ENCODE measurements around the gene F10. TPM values are rescaled to one million over a fixed set of nuclear protein-coding genes. Genes with fewer than 3 reads are reported as not detected.
"Not testable (repeated sequence)": the region's sequence is repeated elsewhere in the genome, so short reads cannot be mapped to it uniquely, and the experiment has no call there.

The F10 gene
- total and polyA plus RNA-seq, 4 donors: 3.2 to 19.9 (median 5.4) TPM

- WGBS (ENCODE audit: insufficient coverage): 67% methylated on average over 1 of the region's 7 CpGs
- Histone ChIP-seq H3K36me3 (ENCODE audit: control insufficient read depth, insufficient read depth, low read length) (peaks cover 56% of the 10 kb centered on the region), H3K27ac (ENCODE audit: low read depth, low read length) (no peak overlapping the region), H3K4me1 (ENCODE audit: control insufficient read depth, insufficient read depth, low read length) (peaks cover 28% of the 10 kb centered on the region), H3K9me3 (ENCODE audit: control insufficient read depth, insufficient read depth, low read length) (no peaks in the 10 kb centered on the region), H3K27me3 (ENCODE audit: control insufficient read depth, insufficient read depth, low read length) (no peaks in the 10 kb centered on the region), H3K4me3 (ENCODE audit: low read depth, low read length) (no peak overlapping the region)
- no peak for DNase-seq (ENCODE audit: low read depth in 4 of 6, low spot score in 6 of 6)
Measured at GRCh38 chr13:113097651-113098050, 24.9 kb upstream of the F10 start.

DNA sequence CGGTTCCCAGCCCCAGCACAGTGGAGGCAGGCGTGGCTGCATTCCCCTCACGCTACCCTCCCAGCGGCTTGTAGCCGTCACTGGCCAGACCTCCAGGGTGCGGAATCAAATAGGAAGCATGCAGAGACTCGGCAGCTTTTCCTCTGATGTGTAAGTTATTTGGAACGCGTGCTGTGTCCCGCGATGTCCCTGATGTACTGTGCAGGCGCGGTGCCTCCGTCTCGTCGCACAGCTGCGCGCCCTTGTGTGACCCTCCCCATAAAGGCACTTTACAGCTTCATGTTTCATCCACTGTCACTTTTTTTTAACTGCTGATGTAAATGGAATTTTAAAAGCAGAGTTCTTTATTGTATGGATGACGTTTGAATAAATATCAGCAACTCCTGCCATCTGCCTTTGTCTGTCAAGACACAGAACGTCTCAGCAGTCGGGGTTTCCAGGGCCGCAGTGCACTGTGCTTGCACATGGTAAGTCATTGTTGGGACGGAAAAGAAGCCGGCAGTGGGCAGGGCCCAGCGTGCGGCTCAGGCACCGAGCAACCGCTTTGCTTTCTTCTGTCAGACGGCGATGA, 24.4 kb upstream of the F10 start:
- peak in 2 of 6 donors; percentile 58 to 65 for DNase-seq (ENCODE audit: low read depth in 4 of 6, low spot score in 6 of 6)
- peaks cover 50% of the 10 kb centered on the region for H3K36me3 ChIP-seq (ENCODE audit: control insufficient read depth, insufficient read depth, low read length)
- H3K9me3 ChIP-seq (ENCODE audit: control insufficient read depth, insufficient read depth, low read length): no peaks in the 10 kb centered on the region
- 14% methylated on average over 24 of the region's 30 CpGs for WGBS (ENCODE audit: insufficient coverage)
- peaks cover 23% of the 10 kb centered on the region for H3K4me1 ChIP-seq (ENCODE audit: control insufficient read depth, insufficient read depth, low read length)
- no peaks in the 10 kb centered on the region for H3K27me3 ChIP-seq (ENCODE audit: control insufficient read depth, insufficient read depth, low read length)
- no peak overlapping the region for H3K27ac ChIP-seq (ENCODE audit: low read depth, low read length)
- H3K4me3 ChIP-seq (ENCODE audit: low read depth, low read length): no peak overlapping the region

GRCh38 chr13:113099142-113099541, 23.5 kb upstream of the F10 start:
- Histone ChIP-seq H3K4me1 (ENCODE audit: control insufficient read depth, insufficient read depth, low read length) (peaks cover 17% of the 10 kb centered on the region), H3K36me3 (ENCODE audit: control insufficient read depth, insufficient read depth, low read length) (peaks cover 42% of the 10 kb centered on the region), H3K9me3 (ENCODE audit: control insufficient read depth, insufficient read depth, low read length) (no peaks in the 10 kb centered on the region), H3K4me3 (ENCODE audit: low read depth, low read length) (no peak overlapping the region), H3K27me3 (ENCODE audit: control insufficient read depth, insufficient read depth, low read length) (no peaks in the 10 kb centered on the region), H3K27ac (ENCODE audit: low read depth, low read length) (no peak overlapping the region)
- WGBS (ENCODE audit: insufficient coverage): 76% methylated on average over 8 of the region's 11 CpGs
- DNase-seq (ENCODE audit: low read depth in 4 of 6, low spot score in 6 of 6): peak in 1 of 6 donors; percentile 25

- H3K9me3 ChIP-seq (ENCODE audit: control insufficient read depth, insufficient read depth, low read length); H3K27ac ChIP-seq (ENCODE audit: low read depth, low read length); H3K27me3 ChIP-seq (ENCODE audit: control insufficient read depth, insufficient read depth, low read length); DNase-seq (ENCODE audit: low read depth in 4 of 6, low spot score in 6 of 6); H3K4me3 ChIP-seq (ENCODE audit: low read depth, low read length): not testable (repeated sequence)
- Histone ChIP-seq H3K36me3 (ENCODE audit: control insufficient read depth, insufficient read depth, low read length) (peaks cover 11% of the 10 kb centered on the region), H3K4me1 (ENCODE audit: control insufficient read depth, insufficient read depth, low read length) (peaks cover 12% of the 10 kb centered on the region)
- WGBS (ENCODE audit: insufficient coverage): 63% methylated on average over 9 of the region's 10 CpGs
Measured at GRCh38 chr13:113102302-113102701, 20.3 kb upstream of the F10 start.

DNA sequence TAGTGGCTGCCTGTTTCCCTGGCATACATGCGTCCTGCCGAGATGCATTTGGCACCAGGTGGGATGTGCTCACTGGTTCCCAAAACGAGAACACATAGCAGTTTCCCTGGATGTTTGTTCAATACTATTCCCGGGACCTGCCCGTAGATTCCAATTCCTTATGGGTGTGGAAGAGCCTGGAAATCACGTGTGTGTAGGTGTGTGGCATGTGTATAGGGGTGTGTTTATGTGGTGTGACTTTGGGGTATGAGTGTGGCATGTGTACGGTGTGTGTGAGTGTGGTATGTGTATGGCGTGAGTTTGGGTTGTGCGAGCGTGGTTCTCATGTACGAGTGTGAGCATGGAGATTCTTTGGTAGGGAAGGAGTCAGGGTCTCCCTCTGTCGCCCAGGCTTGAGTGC, 19.9 kb upstream of the F10 start:
- H3K4me3 ChIP-seq (ENCODE audit: low read depth, low read length): no peak overlapping the region
- H3K4me1 ChIP-seq (ENCODE audit: control insufficient read depth, insufficient read depth, low read length): peaks cover 10% of the 10 kb centered on the region
- peak in 1 of 6 donors; percentile 16 for DNase-seq (ENCODE audit: low read depth in 4 of 6, low spot score in 6 of 6)
- H3K9me3 ChIP-seq (ENCODE audit: control insufficient read depth, insufficient read depth, low read length): no peaks in the 10 kb centered on the region
- H3K27me3 ChIP-seq (ENCODE audit: control insufficient read depth, insufficient read depth, low read length): no peaks in the 10 kb centered on the region
- 95% methylated on average over 12 of the region's 12 CpGs for WGBS (ENCODE audit: insufficient coverage)
- no peak overlapping the region for H3K27ac ChIP-seq (ENCODE audit: low read depth, low read length)
- H3K36me3 ChIP-seq (ENCODE audit: control insufficient read depth, insufficient read depth, low read length): peaks cover 9% of the 10 kb centered on the region

DNA sequence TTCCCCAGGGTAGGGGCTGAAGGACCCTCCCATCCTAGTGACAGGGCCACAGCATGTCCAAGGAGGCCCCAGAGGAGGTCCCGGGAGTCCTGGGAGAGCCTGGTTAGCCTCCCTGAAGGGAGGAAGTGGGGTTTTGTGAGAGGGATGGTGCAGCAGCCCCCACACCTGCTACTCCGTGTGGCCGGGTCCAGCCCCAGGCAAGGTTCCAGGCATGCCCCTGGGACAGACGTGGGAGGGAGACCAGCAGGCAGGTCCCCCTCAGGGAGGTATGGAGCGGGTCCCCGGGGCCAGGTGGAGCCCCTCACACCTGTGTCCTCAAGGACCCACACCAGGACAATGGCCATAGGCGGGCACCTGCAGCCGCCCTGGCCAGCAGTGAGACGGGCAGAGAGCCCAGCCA, 19.0 kb upstream of the F10 start:
- Histone ChIP-seq H3K36me3 (ENCODE audit: control insufficient read depth, insufficient read depth, low read length) (no peaks in the 10 kb centered on the region), H3K4me3 (ENCODE audit: low read depth, low read length) (no peak overlapping the region), H3K4me1 (ENCODE audit: control insufficient read depth, insufficient read depth, low read length) (peaks cover under 1% of the 10 kb centered on the region), H3K27ac (ENCODE audit: low read depth, low read length) (no peak overlapping the region), H3K9me3 (ENCODE audit: control insufficient read depth, insufficient read depth, low read length) (no peaks in the 10 kb centered on the region), H3K27me3 (ENCODE audit: control insufficient read depth, insufficient read depth, low read length) (no peaks in the 10 kb centered on the region)
- no peak for DNase-seq (ENCODE audit: low read depth in 4 of 6, low spot score in 6 of 6)
- 86% methylated on average over 6 of the region's 9 CpGs for WGBS (ENCODE audit: insufficient coverage)

DNA sequence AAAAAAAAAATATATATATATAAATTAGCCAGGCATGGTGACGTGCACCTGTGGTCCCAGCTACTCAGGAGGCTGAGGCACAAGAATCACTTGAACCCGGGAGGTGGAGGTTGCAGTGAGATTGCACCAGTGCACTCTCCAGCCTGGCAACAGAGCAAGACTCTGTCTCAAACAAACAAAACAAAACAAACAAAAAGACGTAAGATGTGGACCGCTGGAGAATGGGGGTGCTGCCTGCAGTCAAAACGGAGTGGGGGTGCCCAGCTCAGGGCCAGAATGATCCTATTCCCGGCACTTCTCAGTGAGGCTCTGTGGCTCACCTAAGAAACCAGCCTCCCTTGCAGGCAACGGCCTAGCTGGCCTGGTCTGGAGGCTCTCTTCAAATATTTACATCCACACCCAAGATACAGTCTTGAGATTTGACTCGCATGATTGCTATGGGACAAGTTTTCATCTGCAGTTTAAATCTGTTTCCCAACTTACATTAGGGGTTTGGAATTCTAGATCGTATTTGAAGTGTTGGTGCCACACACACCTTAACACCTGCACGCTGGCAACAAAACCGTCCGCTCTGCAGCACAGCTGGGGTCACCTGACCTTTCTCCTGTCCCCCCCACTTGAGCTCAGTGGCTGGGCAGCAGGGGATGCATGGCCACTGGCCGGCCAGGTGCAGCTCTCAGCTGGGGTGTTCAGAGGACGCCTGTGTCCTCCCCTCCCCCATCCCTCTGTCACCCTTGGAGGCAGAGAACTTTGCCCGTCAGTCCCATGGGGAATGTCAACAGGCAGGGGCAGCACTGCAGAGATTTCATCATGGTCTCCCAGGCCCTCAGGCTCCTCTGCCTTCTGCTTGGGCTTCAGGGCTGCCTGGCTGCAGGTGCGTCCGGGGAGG, 17.3 kb upstream of the F10 start, which contains the start of gene F7:
TSS of gene F7 (plus strand) at position 760 of the 889 bp plus-strand sequence. CDS start at position 811, 51 bp downstream.
- H3K27me3 ChIP-seq (ENCODE audit: control insufficient read depth, insufficient read depth, low read length): peaks cover 12% of the 10 kb centered on the region
- no peaks in the 10 kb centered on the region for H3K9me3 ChIP-seq (ENCODE audit: control insufficient read depth, insufficient read depth, low read length)
- no peak for DNase-seq (ENCODE audit: low read depth in 4 of 6, low spot score in 6 of 6)
- H3K4me1 ChIP-seq (ENCODE audit: control insufficient read depth, insufficient read depth, low read length): peaks cover 11% of the 10 kb centered on the region
- H3K27ac ChIP-seq (ENCODE audit: low read depth, low read length): no peak within 1 kb of the TSS
- no peaks in the 10 kb centered on the region for H3K36me3 ChIP-seq (ENCODE audit: control insufficient read depth, insufficient read depth, low read length)
- H3K4me3 ChIP-seq (ENCODE audit: low read depth, low read length): no peak within 1 kb of the TSS
- 60% methylated on average over 8 of the region's 17 CpGs for WGBS (ENCODE audit: insufficient coverage)

GRCh38 chr13:113105921-113106452, 16.6 kb upstream of the F10 start:
- no peaks in the 10 kb centered on the region for H3K9me3 ChIP-seq (ENCODE audit: control insufficient read depth, insufficient read depth, low read length)
- 47% methylated on average over 7 of the region's 16 CpGs for WGBS (ENCODE audit: insufficient coverage)
- H3K27ac ChIP-seq (ENCODE audit: low read depth, low read length): no peak overlapping the region
- H3K27me3 ChIP-seq (ENCODE audit: control insufficient read depth, insufficient read depth, low read length): peaks cover 16% of the 10 kb centered on the region
- H3K4me3 ChIP-seq (ENCODE audit: low read depth, low read length): no peak overlapping the region
- DNase-seq (ENCODE audit: low read depth in 4 of 6, low spot score in 6 of 6): no peak
- H3K36me3 ChIP-seq (ENCODE audit: control insufficient read depth, insufficient read depth, low read length): no peaks in the 10 kb centered on the region
- H3K4me1 ChIP-seq (ENCODE audit: control insufficient read depth, insufficient read depth, low read length): peaks cover 17% of the 10 kb centered on the region

- Histone ChIP-seq H3K4me3 (ENCODE audit: low read depth, low read length) (no peak overlapping the region), H3K36me3 (ENCODE audit: control insufficient read depth, insufficient read depth, low read length) (no peaks in the 10 kb centered on the region), H3K27me3 (ENCODE audit: control insufficient read depth, insufficient read depth, low read length) (peaks cover 18% of the 10 kb centered on the region), H3K4me1 (ENCODE audit: control insufficient read depth, insufficient read depth, low read length) (peaks cover 18% of the 10 kb centered on the region), H3K27ac (ENCODE audit: low read depth, low read length) (no peak overlapping the region), H3K9me3 (ENCODE audit: control insufficient read depth, insufficient read depth, low read length) (no peaks in the 10 kb centered on the region)
- DNase-seq (ENCODE audit: low read depth in 4 of 6, low spot score in 6 of 6): no peak
- WGBS (ENCODE audit: insufficient coverage): 83% methylated on average over 12 of the region's 25 CpGs
Measured at GRCh38 chr13:113106711-113107351, 15.8 kb upstream of the F10 start.

Measured in spinal cord (tissue), 10 donors.